A673 (cell line): ENCODE data around the gene ORM1. TPM values are rescaled to one million over a fixed set of nuclear protein-coding genes. Genes with fewer than 3 reads are reported as not detected.
"Not testable (repeated sequence)": the region's sequence is repeated elsewhere in the genome, so short reads cannot be mapped to it uniquely, and the experiment has no call there.

Experiments
- Bru-seq: library from RNA; stranded (reverse); fragments of 400-500 nt; gene quantifications from one replicate; lab custom pipeline; 2021; lab: Mats Ljungman, UMichigan
- BruChase-seq, 2 experiments: library from RNA; stranded (reverse); fragments of 400-500 nt; gene quantifications; one replicate each; lab custom pipeline; 2021; lab: Mats Ljungman, UMichigan
- BruUV-seq: library from RNA; stranded (reverse); fragments of 400-500 nt; replicated peaks from 2 replicates; lab custom pipeline; 2021; lab: Mats Ljungman, UMichigan
- CTCF ChIA-PET: fragments of 300-600 bp; sonication (Branson Sonifier 250); formaldehyde crosslinking; loops from one replicate; lab custom pipeline; 2022; ENCODE audit warnings: antibody characterized with exemption; lab: Charles Lee
- POLR2A ChIA-PET: fragments of 300-600 bp; sonication (Branson Sonifier 250); formaldehyde crosslinking; loops from one replicate; lab custom pipeline; 2022; ENCODE audit warnings: antibody characterized with exemption; ENCODE audit not compliant: low non-redundant PET; lab: Charles Lee
- DNase-seq: peaks from one replicate; pipeline ENCODE4 v3.0.0-alpha.2; 2015; ENCODE audit warnings: low spot score
- H3K27ac ChIP-seq: fragments of 200-600 bp; sonication (generic); 2 replicates; pipeline ENCODE4 v1.5.1; 2016; ENCODE audit warnings: mixed run types, low read depth, mild to moderate bottlenecking, mixed read lengths, antibody characterized with exemption, low read length; ENCODE audit not compliant: poor library complexity, severe bottlenecking
- H3K27me3 ChIP-seq: fragments of 200-600 bp; sonication (generic); replicated peaks from 2 replicates; pipeline ENCODE4 v1.6.1; 2017; ENCODE audit warnings: mixed run types, low read depth, mild to moderate bottlenecking, mixed read lengths, antibody characterized with exemption, low read length; ENCODE audit not compliant: insufficient read depth, poor library complexity
- H3K36me3 ChIP-seq: fragments of 200-600 bp; sonication (generic); 2 replicates; pipeline ENCODE4 v1.6.1; 2016; ENCODE audit warnings: mixed run types, mild to moderate bottlenecking, mixed read lengths, antibody characterized with exemption, low read length; ENCODE audit not compliant: insufficient read depth, poor library complexity, severe bottlenecking
- H3K4me1 ChIP-seq: fragments of 200-600 bp; sonication (generic); 2 replicates; pipeline ENCODE4 v1.6.1; 2017; ENCODE audit warnings: mixed run types, mild to moderate bottlenecking, mixed read lengths, antibody characterized with exemption, low read length; ENCODE audit not compliant: insufficient read depth, poor library complexity, severe bottlenecking
- H3K4me3 ChIP-seq: fragments of 200-600 bp; sonication (generic); 2 replicates; pipeline ENCODE4 v1.5.1; 2016; ENCODE audit warnings: low read depth, mixed run types, mild to moderate bottlenecking, mixed read lengths, low read length; ENCODE audit not compliant: poor library complexity, severe bottlenecking
- H3K9me3 ChIP-seq: fragments of 200-600 bp; sonication (generic); 2 replicates; pipeline ENCODE4 v1.6.1; 2016; ENCODE audit warnings: mixed run types, low read depth, mild to moderate bottlenecking, mixed read lengths, antibody characterized with exemption, low read length; ENCODE audit not compliant: poor library complexity, severe bottlenecking
- EZH2 ChIP-seq: fragments of 200-600 bp; sonication (generic); IDR thresholded peaks from 2 replicates; pipeline ENCODE4 v1.6.1; 2017; ENCODE audit warnings: borderline replicate concordance, low read depth, mild to moderate bottlenecking, mixed read lengths, antibody characterized with exemption, low read length; ENCODE audit not compliant: poor library complexity, severe bottlenecking
- intact Hi-C: fragments of 100-400 bp; cut with micrococcal nuclease; formaldehyde crosslinking; loops from one replicate; pipeline ENCODE4 v1.10.0; 2022; ENCODE audit not compliant: unreplicated experiment
- long read RNA-seq: library from polyadenylated mRNA; stranded (forward); transcript quantifications from one replicate; pipeline ENCODE4 v2.0.0, GENCODE V29; 2022
- total RNA-seq: library from RNA; stranded (reverse); gene quantifications from 2 replicates; pipeline ENCODE4 v1.2.3, GENCODE V29; 2021
- TF ChIP-seq, protein P1 (sequence below): fragments of 300-800, 200-600 bp; sonication (generic); conservative IDR thresholded peaks from 2 replicates; pipeline ENCODE4 v1.5.1; 2017; ENCODE audit warnings: low read depth, mild to moderate bottlenecking, antibody characterized with exemption, low read length, moderate library complexity, mixed read lengths

ORM1 gene
- total RNA-seq, result not detected in 2 replicates
- not detected for Bru-seq, nascent RNA
- not detected for BruChase-seq, experiment 1, labeled RNA remaining after a 2-hour chase
- not detected for BruChase-seq, experiment 2, labeled RNA remaining after a 6-hour chase
- long read RNA-seq, result 0 reads

DNA sequence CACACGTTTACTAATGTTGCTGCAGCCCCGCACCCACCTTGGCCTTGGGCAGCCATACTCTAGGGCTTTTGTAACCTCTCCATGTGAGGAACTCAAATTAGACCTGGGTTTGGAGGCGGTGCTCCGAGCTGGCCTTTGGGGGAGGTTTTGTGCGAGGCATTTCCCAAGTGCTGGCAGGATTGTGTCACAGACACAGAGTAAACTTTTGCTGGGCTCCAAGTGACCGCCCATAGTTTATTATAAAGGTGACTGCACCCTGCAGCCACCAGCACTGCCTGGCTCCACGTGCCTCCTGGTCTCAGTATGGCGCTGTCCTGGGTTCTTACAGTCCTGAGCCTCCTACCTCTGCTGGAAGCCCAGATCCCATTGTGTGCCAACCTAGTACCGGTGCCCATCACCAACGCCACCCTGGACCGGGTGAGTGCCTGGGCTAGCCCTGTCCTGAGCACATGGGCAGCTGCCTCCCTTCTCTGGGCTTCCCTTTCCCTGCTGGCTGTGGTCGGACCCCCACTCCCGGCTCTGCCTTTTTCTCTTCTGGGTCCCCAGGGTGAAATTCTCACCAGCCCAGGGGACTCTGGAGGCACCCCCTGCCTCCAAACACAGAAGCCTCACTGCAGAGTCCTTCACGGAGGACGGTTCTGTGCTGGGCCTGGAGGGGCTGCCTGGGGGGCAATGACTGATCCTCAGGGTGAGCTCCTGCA, at the start of gene ORM1:
Gene ORM1 (plus strand): TSS at position 268 of the 701 bp plus-strand sequence. CDS start 36 bp downstream, at position 304.
- H3K27ac ChIP-seq, H3K4me1 ChIP-seq, DNase-seq, BruUV-seq, H3K4me3 ChIP-seq, H3K27me3 ChIP-seq, intact Hi-C loops, H3K9me3 ChIP-seq, CTCF ChIA-PET, POLR2A ChIA-PET, H3K36me3 ChIP-seq: not testable (repeated sequence)

DNA sequence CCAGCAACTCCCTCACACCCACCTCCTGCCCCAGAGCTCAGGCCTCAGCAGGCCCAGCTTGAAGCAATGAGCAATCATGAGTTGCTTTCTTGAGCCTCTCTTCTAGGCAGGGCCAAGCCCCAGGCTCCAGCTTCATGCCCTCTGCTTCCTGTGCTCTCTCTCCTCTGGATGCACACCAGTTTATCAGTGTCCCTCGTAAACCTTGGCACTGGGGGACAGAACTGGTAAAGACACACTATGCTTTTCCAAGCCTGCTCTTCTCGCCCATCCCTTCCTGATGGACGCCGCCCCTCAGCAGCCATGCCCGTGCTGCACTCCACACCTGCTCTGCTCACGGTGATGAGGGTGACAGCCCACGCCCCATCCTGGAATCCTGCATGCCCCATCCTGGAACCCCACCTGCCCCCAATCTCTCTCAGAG, 49.4 kb upstream of the ORM1 start:
- Histone ChIP-seq H3K36me3 (no peaks in the 10 kb centered on the region), H3K27ac (no peak overlapping the region), H3K27me3 (no peaks in the 10 kb centered on the region), H3K9me3 (no peaks in the 10 kb centered on the region), H3K4me3 (no peak overlapping the region), H3K4me1 (no peaks in the 10 kb centered on the region)
- POLR2A ChIA-PET, result no interaction called here
- CTCF ChIA-PET, result interaction anchor here (1.1 kb wide), 1 partner anchor 165 kb away, joined by 3 read pairs; no protein-coding TSS in a partner anchor
- no peak for DNase-seq
- intact Hi-C loops, result loop anchor here (5.0 kb wide), 1 partner anchor 116 kb away; the partner anchor contains the start of gene COL27A1
- TF ChIP-seq, protein P1, sequence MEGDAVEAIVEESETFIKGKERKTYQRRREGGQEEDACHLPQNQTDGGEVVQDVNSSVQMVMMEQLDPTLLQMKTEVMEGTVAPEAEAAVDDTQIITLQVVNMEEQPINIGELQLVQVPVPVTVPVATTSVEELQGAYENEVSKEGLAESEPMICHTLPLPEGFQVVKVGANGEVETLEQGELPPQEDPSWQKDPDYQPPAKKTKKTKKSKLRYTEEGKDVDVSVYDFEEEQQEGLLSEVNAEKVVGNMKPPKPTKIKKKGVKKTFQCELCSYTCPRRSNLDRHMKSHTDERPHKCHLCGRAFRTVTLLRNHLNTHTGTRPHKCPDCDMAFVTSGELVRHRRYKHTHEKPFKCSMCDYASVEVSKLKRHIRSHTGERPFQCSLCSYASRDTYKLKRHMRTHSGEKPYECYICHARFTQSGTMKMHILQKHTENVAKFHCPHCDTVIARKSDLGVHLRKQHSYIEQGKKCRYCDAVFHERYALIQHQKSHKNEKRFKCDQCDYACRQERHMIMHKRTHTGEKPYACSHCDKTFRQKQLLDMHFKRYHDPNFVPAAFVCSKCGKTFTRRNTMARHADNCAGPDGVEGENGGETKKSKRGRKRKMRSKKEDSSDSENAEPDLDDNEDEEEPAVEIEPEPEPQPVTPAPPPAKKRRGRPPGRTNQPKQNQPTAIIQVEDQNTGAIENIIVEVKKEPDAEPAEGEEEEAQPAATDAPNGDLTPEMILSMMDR, result no peak
- no peak for TF ChIP-seq EZH2
- no TSS peak for BruUV-seq

DNA sequence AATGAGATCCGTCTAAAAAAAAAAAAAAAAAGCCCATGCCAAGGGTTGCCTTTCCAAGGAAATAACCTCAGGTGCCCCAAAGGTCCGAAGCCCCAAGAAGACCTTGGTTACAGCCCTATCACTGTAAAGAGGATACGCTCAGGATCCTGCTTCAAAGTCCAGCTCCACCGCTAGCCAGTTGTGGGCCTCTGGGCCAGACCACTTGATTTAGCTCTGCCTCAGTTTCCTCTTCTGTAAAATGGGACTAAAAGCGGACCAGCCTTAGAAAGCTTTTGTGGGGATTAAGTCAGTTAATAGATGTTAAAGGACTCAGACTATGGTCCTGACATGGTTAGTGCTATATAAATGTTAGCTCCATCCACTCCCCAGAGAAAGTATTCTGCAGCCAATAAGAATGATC, 48.7 kb upstream of the ORM1 start:
- CTCF ChIA-PET, result interaction anchor here (1.1 to 1.2 kb wide), 2 partner anchors 166 to 192 kb away, joined by 3 to 4 read pairs; no protein-coding TSS in a partner anchor
- intact Hi-C loops, result loop anchor here (5.0 kb wide), 1 partner anchor 117 kb away; the partner anchor contains the start of gene COL27A1
- DNase-seq, result no peak

More for the DNA sequence above, 48.7 kb upstream of the ORM1 start:
- POLR2A ChIA-PET, result no interaction called here
- TF ChIP-seq, protein P1, result no peak
- no peak for TF ChIP-seq EZH2
- Histone ChIP-seq H3K4me1 (no peaks in the 10 kb centered on the region), H3K9me3 (no peaks in the 10 kb centered on the region), H3K36me3 (no peaks in the 10 kb centered on the region), H3K4me3 (no peak overlapping the region), H3K27me3 (no peaks in the 10 kb centered on the region), H3K27ac (no peak overlapping the region)
- no TSS peak for BruUV-seq
